ENCODE measurements around the gene COL27A1. TPM values are rescaled to one million over a fixed set of nuclear protein-coding genes. Genes with fewer than 3 reads are reported as not detected.

COL27A1 gene
- polyA plus RNA-seq, 2 of the 4 experiments (the other 2 are of a cell fraction), result 6.9 to 20.6 TPM

DNA sequence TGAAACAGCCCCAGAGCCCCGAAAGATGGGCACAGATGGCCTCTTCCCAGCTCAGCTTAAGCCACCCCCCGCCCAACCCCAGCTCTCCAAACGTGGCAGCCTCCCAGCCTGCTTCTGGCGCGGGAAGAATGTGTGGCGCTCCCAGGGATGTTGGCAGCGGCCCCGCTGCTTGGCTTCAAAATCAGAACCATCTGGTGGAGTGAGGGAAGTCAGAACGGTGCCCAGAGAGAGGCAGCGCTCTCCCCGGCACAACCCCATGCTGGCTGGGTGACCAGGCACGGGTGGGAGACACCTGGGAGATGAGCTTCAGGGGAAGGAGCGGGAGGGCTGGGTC lies 94.9 kb downstream of the COL27A1 start:
- CTCF ChIA-PET, result interaction anchor here (0.9 to 2.0 kb wide), 5 partner anchors 11 to 162 kb away, joined by 3 to 5 read pairs (median 3); no protein-coding TSS in a partner anchor
- Histone ChIP-seq H3K4me3 (no peak overlapping the region), H3K4me2 (no peak overlapping the region), H3K4me1 (no peaks in the 10 kb centered on the region), H3K9me3 (no peaks in the 10 kb centered on the region), H3K27ac (no peak overlapping the region)
- 88% methylated on average over 9 of the region's 13 CpGs for WGBS (ENCODE audit: missing lambda C conversion rate)
- no peak for TF ChIP-seq ZC3H11A (IDR thresholded peaks at IDR 0.05)
- no peak for TF ChIP-seq HEYL (CRISPR knock-in tag; IDR thresholded peaks at IDR 0.05)
- TF ChIP-seq RCOR1 (IDR thresholded peaks at IDR 0.05; ENCODE audit: low read depth, low read length), result no peak
- no peak for TF ChIP-seq MYC (IDR thresholded peaks at IDR 0.05; ENCODE audit: borderline replicate concordance, low read length)
- TF ChIP-seq, protein P1, sequence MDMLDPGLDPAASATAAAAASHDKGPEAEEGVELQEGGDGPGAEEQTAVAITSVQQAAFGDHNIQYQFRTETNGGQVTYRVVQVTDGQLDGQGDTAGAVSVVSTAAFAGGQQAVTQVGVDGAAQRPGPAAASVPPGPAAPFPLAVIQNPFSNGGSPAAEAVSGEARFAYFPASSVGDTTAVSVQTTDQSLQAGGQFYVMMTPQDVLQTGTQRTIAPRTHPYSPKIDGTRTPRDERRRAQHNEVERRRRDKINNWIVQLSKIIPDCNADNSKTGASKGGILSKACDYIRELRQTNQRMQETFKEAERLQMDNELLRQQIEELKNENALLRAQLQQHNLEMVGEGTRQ (IDR thresholded peaks at IDR 0.05), result no peak
- TF ChIP-seq JUNB (IDR thresholded peaks at IDR 0.05), result no peak
- TF ChIP-seq PHF8 (IDR thresholded peaks at IDR 0.05; ENCODE audit: borderline replicate concordance, low read depth), result no peak
- TF ChIP-seq HOXB13 (CRISPR knock-in tag; IDR thresholded peaks at IDR 0.05; ENCODE audit: low read depth), result no peak
- TF ChIP-seq, protein P2, sequence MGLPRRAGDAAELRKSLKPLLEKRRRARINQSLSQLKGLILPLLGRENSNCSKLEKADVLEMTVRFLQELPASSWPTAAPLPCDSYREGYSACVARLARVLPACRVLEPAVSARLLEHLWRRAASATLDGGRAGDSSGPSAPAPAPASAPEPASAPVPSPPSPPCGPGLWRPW (IDR thresholded peaks at IDR 0.05), result no peak
- TF ChIP-seq CBX2 (IDR thresholded peaks at IDR 0.05; ENCODE audit: borderline replicate concordance, low read depth), result no peak
- no peak for TF ChIP-seq HDAC2 (IDR thresholded peaks at IDR 0.05)
- TF ChIP-seq POLR2AphosphoS2 (conservative IDR thresholded peaks at IDR 0.05; ENCODE audit: low read length), result no peak
- TF ChIP-seq EHMT2 (IDR thresholded peaks at IDR 0.05; ENCODE audit: low read depth), result no peak
- TF ChIP-seq NR3C1 (IDR thresholded peaks at IDR 0.05), result no peak
- no peak for TF ChIP-seq NFE2L2 (conservative IDR thresholded peaks at IDR 0.05; ENCODE audit: low read length)
- TF ChIP-seq CEBPB (IDR thresholded peaks at IDR 0.05), result no peak
- TF ChIP-seq EP300 (IDR thresholded peaks at IDR 0.05), result no peak
- TF ChIP-seq ZFP36 (IDR thresholded peaks at IDR 0.05; ENCODE audit: borderline replicate concordance, partially characterized antibody), result no peak
- ATAC-seq, result no peak
- POLR2A ChIA-PET, result no interaction called here
- no peak for DNase-seq (ENCODE audit: low read depth in 1 of 2, low spot score in 1 of 2)
- no peak for FAIRE-seq

DNA sequence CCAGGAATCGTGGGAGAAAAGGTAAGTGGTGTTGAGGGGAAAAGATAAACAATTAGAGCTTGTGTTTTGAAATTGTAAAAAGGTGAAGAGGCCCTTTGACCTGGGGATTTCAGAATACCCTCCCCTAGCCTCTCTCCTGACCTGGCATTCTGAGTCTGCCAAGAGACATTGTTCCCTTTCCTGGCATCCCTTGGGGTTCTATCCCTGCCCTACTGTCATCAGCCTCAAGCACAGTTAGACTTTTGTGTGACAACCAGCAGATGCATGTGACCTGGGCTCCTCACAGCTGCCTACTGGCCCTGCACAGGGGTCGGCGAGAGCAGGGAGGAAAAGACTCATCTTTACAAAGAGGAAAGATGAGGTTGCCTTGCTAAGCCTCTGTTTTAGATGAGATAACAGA lies 95.3 kb downstream of the COL27A1 start:
- TF ChIP-seq CEBPB (IDR thresholded peaks at IDR 0.05) (no peak), RNF2 (IDR thresholded peaks at IDR 0.05; ENCODE audit: borderline replicate concordance, low read depth) (no peak), MAZ (IDR thresholded peaks at IDR 0.05; ENCODE audit: borderline replicate concordance, low read depth, low read length) (no peak), MYC (IDR thresholded peaks at IDR 0.05; ENCODE audit: borderline replicate concordance, low read length) (no peak), CBX8 (IDR thresholded peaks at IDR 0.05) (no peak), CHD4 (IDR thresholded peaks at IDR 0.05; ENCODE audit: borderline replicate concordance) (no peak), RFX5 (IDR thresholded peaks at IDR 0.05) (no peak)
- TF ChIP-seq, protein P3, sequence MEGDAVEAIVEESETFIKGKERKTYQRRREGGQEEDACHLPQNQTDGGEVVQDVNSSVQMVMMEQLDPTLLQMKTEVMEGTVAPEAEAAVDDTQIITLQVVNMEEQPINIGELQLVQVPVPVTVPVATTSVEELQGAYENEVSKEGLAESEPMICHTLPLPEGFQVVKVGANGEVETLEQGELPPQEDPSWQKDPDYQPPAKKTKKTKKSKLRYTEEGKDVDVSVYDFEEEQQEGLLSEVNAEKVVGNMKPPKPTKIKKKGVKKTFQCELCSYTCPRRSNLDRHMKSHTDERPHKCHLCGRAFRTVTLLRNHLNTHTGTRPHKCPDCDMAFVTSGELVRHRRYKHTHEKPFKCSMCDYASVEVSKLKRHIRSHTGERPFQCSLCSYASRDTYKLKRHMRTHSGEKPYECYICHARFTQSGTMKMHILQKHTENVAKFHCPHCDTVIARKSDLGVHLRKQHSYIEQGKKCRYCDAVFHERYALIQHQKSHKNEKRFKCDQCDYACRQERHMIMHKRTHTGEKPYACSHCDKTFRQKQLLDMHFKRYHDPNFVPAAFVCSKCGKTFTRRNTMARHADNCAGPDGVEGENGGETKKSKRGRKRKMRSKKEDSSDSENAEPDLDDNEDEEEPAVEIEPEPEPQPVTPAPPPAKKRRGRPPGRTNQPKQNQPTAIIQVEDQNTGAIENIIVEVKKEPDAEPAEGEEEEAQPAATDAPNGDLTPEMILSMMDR (IDR thresholded peaks at IDR 0.05), result no peak
- TF ChIP-seq, protein P2 (IDR thresholded peaks at IDR 0.05), result no peak
- TF ChIP-seq, protein P1 (IDR thresholded peaks at IDR 0.05), result no peak
- Histone ChIP-seq H3K4me2 (no peak overlapping the region), H3K4me3 (no peak overlapping the region), H3K9me3 (no peaks in the 10 kb centered on the region), H3K27ac (no peak overlapping the region), H3K4me1 (no peaks in the 10 kb centered on the region)
- ChIA-PET POLR2A (no interaction called here), CTCF (interaction anchor here (0.9 to 2.0 kb wide), 5 partner anchors 11 to 163 kb away, joined by 3 to 5 read pairs (median 3); no protein-coding TSS in a partner anchor)
- DNase-seq (ENCODE audit: low read depth in 1 of 2, low spot score in 1 of 2) (no peak), FAIRE-seq (no peak), ATAC-seq (no peak)
- 92% methylated on average over 3 of the region's 3 CpGs for WGBS (ENCODE audit: missing lambda C conversion rate)

Data from A549 (cell line).